NB4 (cell line): ENCODE data around the gene PRKCE.

Source experiments
- DNase-seq: peaks from one replicate; pipeline ENCODE4 v3.0.0; 2010; ENCODE audit warnings: low read depth
- H3K4me3 ChIP-seq: one replicate; pipeline ENCODE4 v1.5.1; 2011; ENCODE audit warnings: mild to moderate bottlenecking, low read depth, low read length, moderate library complexity
- MAX ChIP-seq: IDR thresholded peaks from 2 replicates; pipeline ENCODE4 v1.6.1; 2011; ENCODE audit warnings: low read depth, low read length
- MYC ChIP-seq: IDR thresholded peaks from 2 replicates; pipeline ENCODE4 v1.6.1; 2011; ENCODE audit warnings: low read depth, low read length
- POLR2A ChIP-seq: IDR thresholded peaks from 2 replicates; pipeline ENCODE4 v1.6.1; 2011; ENCODE audit warnings: mild to moderate bottlenecking; ENCODE audit not compliant: insufficient read length; ENCODE audit errors: extremely low read depth
- TF ChIP-seq, protein P1 (sequence below): IDR thresholded peaks from one replicate; pipeline ENCODE4 v1.5.1; 2012; ENCODE audit warnings: low read depth, low read length

PRKCE gene

DNA sequence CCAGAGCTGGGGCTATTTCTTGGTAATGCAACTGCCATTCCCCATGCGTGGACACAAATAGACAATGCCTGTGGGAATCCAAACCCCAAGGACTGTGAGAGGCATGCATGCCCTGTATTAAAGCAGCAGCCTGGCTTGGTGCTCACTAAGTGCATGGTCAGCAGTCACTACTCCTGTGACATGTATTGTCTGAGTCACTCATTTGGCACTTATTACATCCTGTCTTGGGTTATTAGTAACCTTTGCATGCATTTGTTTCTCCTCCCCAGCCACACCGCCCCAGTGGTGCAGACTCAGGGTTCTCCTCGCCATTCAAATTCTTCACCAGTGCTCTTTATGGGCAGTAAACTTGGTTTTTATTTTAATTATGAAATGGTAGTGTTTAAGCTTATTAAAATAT lies 30.2 kb downstream of the PRKCE start:
- H3K4me3 ChIP-seq, result no peak overlapping the region
- DNase-seq, result peak; percentile 21
- TF ChIP-seq MYC, result no peak
- no peak for TF ChIP-seq POLR2A
- TF ChIP-seq, protein P1, sequence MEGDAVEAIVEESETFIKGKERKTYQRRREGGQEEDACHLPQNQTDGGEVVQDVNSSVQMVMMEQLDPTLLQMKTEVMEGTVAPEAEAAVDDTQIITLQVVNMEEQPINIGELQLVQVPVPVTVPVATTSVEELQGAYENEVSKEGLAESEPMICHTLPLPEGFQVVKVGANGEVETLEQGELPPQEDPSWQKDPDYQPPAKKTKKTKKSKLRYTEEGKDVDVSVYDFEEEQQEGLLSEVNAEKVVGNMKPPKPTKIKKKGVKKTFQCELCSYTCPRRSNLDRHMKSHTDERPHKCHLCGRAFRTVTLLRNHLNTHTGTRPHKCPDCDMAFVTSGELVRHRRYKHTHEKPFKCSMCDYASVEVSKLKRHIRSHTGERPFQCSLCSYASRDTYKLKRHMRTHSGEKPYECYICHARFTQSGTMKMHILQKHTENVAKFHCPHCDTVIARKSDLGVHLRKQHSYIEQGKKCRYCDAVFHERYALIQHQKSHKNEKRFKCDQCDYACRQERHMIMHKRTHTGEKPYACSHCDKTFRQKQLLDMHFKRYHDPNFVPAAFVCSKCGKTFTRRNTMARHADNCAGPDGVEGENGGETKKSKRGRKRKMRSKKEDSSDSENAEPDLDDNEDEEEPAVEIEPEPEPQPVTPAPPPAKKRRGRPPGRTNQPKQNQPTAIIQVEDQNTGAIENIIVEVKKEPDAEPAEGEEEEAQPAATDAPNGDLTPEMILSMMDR, result no peak
- TF ChIP-seq MAX, result no peak

- DNase-seq, result no peak
- H3K4me3 ChIP-seq, result no peak overlapping the region
- TF ChIP-seq, protein P1, result no peak
- TF ChIP-seq MAX, result no peak
- TF ChIP-seq POLR2A, result no peak
- no peak for TF ChIP-seq MYC
These were observed 31.8 kb downstream of the PRKCE start for GRCh38 chr2:45683292-45683691.

DNA sequence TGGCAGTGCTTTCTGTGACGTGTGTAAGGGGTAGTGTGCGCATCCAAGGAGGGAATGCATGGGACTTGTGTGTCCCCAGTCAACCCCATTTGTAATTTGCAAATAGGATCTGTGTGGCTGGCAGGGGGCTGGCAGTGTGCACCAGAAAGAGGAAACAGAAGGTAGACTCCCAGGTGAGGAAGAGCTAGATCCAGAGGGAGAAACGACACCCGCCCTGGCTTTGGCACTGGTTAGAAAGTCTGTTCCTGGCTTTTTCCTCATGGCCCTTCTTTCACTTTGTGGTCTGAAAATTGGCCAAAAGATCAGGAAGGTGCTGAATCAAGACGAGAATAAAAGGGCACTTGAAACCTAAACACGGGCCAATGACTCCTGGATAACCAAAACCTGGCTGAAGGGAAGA lies 33.3 kb downstream of the PRKCE start:
- TF ChIP-seq POLR2A, result no peak
- no peak for TF ChIP-seq MYC
- no peak for TF ChIP-seq MAX
- TF ChIP-seq, protein P1, result no peak
- no peak for DNase-seq
- no peak overlapping the region for H3K4me3 ChIP-seq

GRCh38 chr2:45685260-45685659 lies 33.8 kb downstream of the PRKCE start:
- TF ChIP-seq MYC (no peak), POLR2A (no peak), MAX (no peak)
- DNase-seq, result no peak
- no peak overlapping the region for H3K4me3 ChIP-seq

- H3K4me3 ChIP-seq, result no peak overlapping the region
- DNase-seq, result no peak
- TF ChIP-seq, protein P1, result no peak
- TF ChIP-seq MAX, result no peak
- TF ChIP-seq MYC, result no peak
- no peak for TF ChIP-seq POLR2A
These were observed 36.5 kb downstream of the PRKCE start for GRCh38 chr2:45687964-45688363.

GRCh38 chr2:45688479-45689298 lies 37.2 kb downstream of the PRKCE start:
- no peak for DNase-seq
- TF ChIP-seq MAX, result no peak
- TF ChIP-seq, protein P1, result no peak
- TF ChIP-seq MYC, result no peak
- no peak for TF ChIP-seq POLR2A
- no peak overlapping the region for H3K4me3 ChIP-seq
